Tibial nerve (tissue), 3 donors: Measurements from ENCODE around the gene SYCE3.

ENCODE experiments used
- POLR2A ChIP-seq, 2 donors: fragments of 450-650 bp; IDR thresholded peaks; one replicate each; pipeline ENCODE4 v1.6.1; 2017; ENCODE audit warnings: antibody characterized with exemption in 2 of 2, mild to moderate bottlenecking in 2 of 2, moderate library complexity in 2 of 2
- TF ChIP-seq, protein P1 (sequence below), 5 experiments: fragments of 200-600 bp in 3 of 5; fragments of 450-650 bp in 2 of 5; sonication (generic) in 3 of 5; IDR thresholded peaks; one replicate each; pipeline ENCODE4 v1.5.1; 2016 to 2019; ENCODE audit warnings: antibody characterized with exemption in 5 of 5, mild to moderate bottlenecking in 3 of 5, moderate library complexity in 2 of 5

- TF ChIP-seq, protein P1, sequence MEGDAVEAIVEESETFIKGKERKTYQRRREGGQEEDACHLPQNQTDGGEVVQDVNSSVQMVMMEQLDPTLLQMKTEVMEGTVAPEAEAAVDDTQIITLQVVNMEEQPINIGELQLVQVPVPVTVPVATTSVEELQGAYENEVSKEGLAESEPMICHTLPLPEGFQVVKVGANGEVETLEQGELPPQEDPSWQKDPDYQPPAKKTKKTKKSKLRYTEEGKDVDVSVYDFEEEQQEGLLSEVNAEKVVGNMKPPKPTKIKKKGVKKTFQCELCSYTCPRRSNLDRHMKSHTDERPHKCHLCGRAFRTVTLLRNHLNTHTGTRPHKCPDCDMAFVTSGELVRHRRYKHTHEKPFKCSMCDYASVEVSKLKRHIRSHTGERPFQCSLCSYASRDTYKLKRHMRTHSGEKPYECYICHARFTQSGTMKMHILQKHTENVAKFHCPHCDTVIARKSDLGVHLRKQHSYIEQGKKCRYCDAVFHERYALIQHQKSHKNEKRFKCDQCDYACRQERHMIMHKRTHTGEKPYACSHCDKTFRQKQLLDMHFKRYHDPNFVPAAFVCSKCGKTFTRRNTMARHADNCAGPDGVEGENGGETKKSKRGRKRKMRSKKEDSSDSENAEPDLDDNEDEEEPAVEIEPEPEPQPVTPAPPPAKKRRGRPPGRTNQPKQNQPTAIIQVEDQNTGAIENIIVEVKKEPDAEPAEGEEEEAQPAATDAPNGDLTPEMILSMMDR (IDR thresholded peaks at IDR 0.05): no peak
- TF ChIP-seq POLR2A (IDR thresholded peaks at IDR 0.05): no peak
These were observed 7.3 kb upstream of the SYCE3 start for GRCh38 chr22:50569896-50570535.
